Left ventricle myocardium inferior (tissue), 1 donor: Measurements from ENCODE around the gene SLC13A2. TPM values are rescaled to one million over a fixed set of nuclear protein-coding genes. Genes with fewer than 3 reads are reported as not detected.

Source experiments
- DNase-seq: peaks from one replicate; pipeline ENCODE4 v3.0.0-alpha.2; 2020
- H3K27ac ChIP-seq: fragments of 200-600 bp; replicated peaks from 2 replicates; pipeline ENCODE4 v1.8.0; 2021
- H3K27me3 ChIP-seq: fragments of 200-600 bp; 2 replicates; pipeline ENCODE4 v1.8.0; 2021; ENCODE audit warnings: low read depth
- H3K36me3 ChIP-seq: fragments of 200-600 bp; 2 replicates; pipeline ENCODE4 v1.8.0; 2021
- H3K4me1 ChIP-seq: fragments of 200-600 bp; 2 replicates; pipeline ENCODE4 v1.8.0; 2021
- H3K4me3 ChIP-seq: fragments of 200-600 bp; 2 replicates; pipeline ENCODE4 v1.8.0; 2021; ENCODE audit warnings: mild to moderate bottlenecking, moderate library complexity
- H3K9me3 ChIP-seq: fragments of 200-600 bp; replicated peaks from 2 replicates; pipeline ENCODE4 v1.8.0; 2021
- intact Hi-C: fragments of 100-400 bp; cut with micrococcal nuclease; formaldehyde crosslinking; loops from one replicate; pipeline ENCODE4 v1.11.0; 2022
- total RNA-seq: library from RNA; stranded (reverse); fragmentation: NEBNext Ultra II Directional; extraction: Animal tissue kit (Norgen Biotek cat#: 25700); gene quantifications from one replicate; pipeline ENCODE4 v1.2.1, GENCODE V29; 2021
- TF ChIP-seq, protein P1 (sequence below): fragments of 200-600 bp; IDR thresholded peaks from 2 replicates; pipeline ENCODE4 v1.8.0; 2021; ENCODE audit warnings: antibody characterized with exemption, mild to moderate bottlenecking, borderline replicate concordance
- donor health status: DM: no; HTN: yes; CAD: no; lungs with severe emphysema.

SLC13A2 gene
- total RNA-seq, 1 donor from 2014 or later: not detected

DNA sequence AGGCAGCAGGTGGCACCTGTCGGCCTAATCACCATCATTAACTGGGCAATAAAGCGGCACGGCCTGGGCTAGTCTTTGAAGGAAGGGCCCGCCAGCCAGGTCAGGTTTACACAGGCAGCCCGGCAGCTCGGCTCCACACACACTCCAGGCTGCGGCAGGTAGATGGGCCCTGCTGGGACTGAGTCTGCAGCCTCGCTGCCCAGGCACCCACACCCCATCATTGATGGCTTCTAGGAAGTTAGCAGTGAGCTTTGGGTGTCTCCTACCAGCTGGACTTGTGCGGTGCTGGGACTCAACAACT is 25.9 kb downstream of the SLC13A2 start:
- Histone ChIP-seq H3K4me1 (peaks cover 8% of the 10 kb centered on the region), H3K36me3 (no peaks in the 10 kb centered on the region), H3K9me3 (no peaks in the 10 kb centered on the region), H3K4me3 (no peak overlapping the region), H3K27ac (no peak overlapping the region), H3K27me3 (peaks cover 38% of the 10 kb centered on the region)
- TF ChIP-seq, protein P1, sequence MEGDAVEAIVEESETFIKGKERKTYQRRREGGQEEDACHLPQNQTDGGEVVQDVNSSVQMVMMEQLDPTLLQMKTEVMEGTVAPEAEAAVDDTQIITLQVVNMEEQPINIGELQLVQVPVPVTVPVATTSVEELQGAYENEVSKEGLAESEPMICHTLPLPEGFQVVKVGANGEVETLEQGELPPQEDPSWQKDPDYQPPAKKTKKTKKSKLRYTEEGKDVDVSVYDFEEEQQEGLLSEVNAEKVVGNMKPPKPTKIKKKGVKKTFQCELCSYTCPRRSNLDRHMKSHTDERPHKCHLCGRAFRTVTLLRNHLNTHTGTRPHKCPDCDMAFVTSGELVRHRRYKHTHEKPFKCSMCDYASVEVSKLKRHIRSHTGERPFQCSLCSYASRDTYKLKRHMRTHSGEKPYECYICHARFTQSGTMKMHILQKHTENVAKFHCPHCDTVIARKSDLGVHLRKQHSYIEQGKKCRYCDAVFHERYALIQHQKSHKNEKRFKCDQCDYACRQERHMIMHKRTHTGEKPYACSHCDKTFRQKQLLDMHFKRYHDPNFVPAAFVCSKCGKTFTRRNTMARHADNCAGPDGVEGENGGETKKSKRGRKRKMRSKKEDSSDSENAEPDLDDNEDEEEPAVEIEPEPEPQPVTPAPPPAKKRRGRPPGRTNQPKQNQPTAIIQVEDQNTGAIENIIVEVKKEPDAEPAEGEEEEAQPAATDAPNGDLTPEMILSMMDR: no peak
- no peak for DNase-seq
- intact Hi-C loops: loop anchor here (5.0 kb wide), 1 partner anchor 113 kb away; the partner anchor contains the start of gene RSKR

DNA sequence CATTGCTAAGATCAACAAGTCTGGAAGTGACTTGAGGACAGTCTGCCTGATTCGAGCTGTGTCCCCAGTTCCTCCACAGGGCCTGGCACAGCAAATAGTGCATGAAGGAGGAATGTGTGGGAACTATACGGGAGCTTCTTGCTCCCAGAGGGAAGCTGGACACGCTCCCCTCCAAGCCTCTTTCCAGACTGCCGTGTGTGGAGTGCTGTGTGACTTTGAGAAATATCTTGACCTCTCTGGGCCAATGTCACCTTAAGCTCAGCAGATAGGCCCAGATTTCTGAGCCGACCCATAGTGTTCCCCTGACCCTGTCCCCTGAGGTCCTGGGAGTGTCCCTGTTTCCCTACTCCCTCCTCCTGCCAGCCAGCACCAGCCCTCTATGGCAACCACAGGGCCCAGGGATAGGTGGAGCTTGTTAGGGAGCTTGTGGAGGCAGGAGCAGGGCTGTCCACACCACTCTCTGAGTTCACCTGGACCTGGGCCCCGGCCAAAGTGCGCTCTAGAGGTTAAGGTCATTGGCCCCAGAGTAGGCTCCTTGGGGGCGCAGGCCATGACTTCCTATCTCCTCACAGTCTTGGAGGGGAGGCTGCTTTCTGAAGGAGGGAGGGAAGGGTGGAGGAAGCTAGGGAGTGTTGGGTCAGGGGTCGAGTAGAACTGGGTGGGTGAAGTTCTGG is 26.4 kb downstream of the SLC13A2 start:
- TF ChIP-seq, protein P1: no peak
- intact Hi-C loops: loop anchor here (5.0 kb wide), 1 partner anchor 112 kb away; the partner anchor contains the start of gene RSKR
- no peak overlapping the region for H3K4me3 ChIP-seq
- no peaks in the 10 kb centered on the region for H3K9me3 ChIP-seq
- DNase-seq: no peak
- H3K27me3 ChIP-seq: peaks cover 39% of the 10 kb centered on the region
- H3K36me3 ChIP-seq: no peaks in the 10 kb centered on the region
- no peak overlapping the region for H3K27ac ChIP-seq
- peaks cover 8% of the 10 kb centered on the region for H3K4me1 ChIP-seq

DNA sequence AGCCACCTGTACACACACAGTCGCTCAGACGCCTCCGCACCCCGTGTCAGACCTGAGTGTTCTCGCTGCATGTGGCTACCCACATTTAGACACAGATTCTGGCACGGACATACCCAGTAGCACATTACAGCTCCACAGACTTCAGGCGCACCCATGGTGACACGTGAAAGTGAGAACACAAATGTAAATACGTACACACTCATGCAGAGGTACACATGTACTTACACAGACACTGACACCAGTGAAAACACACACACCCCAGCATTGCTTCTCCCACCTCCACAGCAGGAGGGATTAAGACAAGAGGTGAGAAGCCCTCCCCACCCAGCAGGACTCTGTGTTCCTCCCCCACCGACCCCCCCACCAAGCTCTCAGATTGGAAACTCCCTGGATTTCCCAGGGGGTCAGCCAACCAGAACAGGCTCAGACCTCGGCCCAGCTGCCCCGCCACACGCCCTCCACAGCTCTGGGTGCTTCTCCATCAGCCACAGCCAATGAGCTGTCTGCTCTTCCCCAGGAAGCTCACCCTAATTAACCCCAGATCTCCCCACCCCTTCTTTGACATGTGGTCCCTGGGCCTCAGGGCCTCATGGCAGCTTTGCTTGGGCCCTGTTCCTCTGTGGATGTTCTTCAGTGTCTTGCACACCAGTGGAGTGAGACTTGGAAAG is 27.4 kb downstream of the SLC13A2 start:
- H3K4me1 ChIP-seq: peaks cover 8% of the 10 kb centered on the region
- intact Hi-C loops: no loop called here
- DNase-seq: no peak
- no peak overlapping the region for H3K4me3 ChIP-seq
- H3K36me3 ChIP-seq: no peaks in the 10 kb centered on the region
- TF ChIP-seq, protein P1: no peak
- peaks cover 39% of the 10 kb centered on the region for H3K27me3 ChIP-seq
- no peak overlapping the region for H3K27ac ChIP-seq
- H3K9me3 ChIP-seq: no peaks in the 10 kb centered on the region

DNA sequence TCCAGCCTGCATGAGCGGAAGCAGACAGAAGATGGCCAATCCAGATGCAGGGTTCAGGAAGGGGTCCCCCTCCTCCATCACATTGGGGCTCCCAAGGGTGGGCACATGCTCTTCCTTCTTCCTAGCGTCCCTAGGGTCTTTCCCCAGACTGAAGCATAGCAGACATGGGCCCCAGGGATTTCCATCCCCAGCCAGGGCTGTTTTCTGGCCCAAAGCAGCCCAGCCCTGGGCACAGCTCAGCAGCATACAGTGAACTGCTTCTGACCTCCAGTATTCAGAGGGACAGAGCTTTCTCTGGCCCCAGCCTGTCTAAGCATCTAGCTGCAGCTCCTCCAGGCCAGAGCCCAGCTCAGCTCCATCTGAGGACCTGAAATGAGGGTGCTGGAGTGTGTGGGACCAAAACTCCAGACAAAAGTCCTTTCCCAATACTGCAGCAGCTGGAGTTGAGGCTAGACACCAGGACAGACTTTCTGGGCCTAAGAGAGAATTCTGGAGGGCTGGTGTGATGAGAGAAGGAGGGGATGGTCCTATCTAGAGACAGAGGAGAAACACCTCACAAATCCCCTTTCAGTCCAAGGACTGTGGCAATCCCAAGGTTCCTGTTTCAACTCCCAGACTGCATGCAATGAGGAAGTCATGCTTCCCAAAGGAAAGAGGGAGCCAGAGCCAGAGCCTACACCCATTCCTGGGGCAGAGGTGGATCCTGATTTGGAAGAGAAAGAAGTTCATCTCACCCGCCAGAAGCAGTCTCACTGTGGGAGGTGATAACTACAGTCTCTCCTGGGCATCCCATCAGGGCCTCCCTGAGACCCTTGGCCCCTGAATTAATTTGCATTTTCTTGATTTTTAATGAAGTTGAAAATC is 28.2 kb downstream of the SLC13A2 start:
- Histone ChIP-seq H3K27me3 (peaks cover 39% of the 10 kb centered on the region), H3K9me3 (no peaks in the 10 kb centered on the region), H3K4me3 (no peak overlapping the region), H3K4me1 (peaks cover 8% of the 10 kb centered on the region), H3K27ac (no peak overlapping the region), H3K36me3 (no peaks in the 10 kb centered on the region)
- DNase-seq: no peak
- TF ChIP-seq, protein P1: no peak
- intact Hi-C loops: no loop called here

DNA sequence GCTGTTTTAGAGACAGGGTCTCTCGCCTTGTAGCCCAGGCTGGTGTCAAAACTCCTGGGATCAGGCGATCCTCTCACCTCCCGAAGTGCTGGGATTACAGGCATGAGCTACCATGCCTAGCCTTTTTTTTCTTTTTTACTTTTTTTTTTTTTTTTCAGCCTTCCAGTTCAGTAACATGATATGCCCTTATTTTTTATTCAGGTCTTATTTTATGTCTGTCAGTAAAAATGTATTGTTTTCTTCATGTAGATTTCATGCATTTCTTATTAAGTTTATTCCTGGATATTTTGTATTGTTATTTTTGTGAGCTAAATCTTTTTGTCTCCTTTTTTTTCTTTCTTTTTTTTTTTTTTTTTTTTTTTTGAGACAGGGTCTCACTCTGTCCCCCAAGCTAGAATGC is 30.0 kb downstream of the SLC13A2 start:
- Histone ChIP-seq H3K36me3 (no peaks in the 10 kb centered on the region), H3K4me3 (no peak overlapping the region), H3K4me1 (peaks cover 8% of the 10 kb centered on the region), H3K9me3 (no peaks in the 10 kb centered on the region), H3K27me3 (peaks cover 46% of the 10 kb centered on the region), H3K27ac (no peak overlapping the region)
- TF ChIP-seq, protein P1: no peak
- no peak for DNase-seq
- intact Hi-C loops: no loop called here
